K562 (cell line): ENCODE measurements around the gene ARFGEF2. TPM values are rescaled to one million over a fixed set of nuclear protein-coding genes. Genes with fewer than 3 reads are reported as not detected.

Experiments
- BRD4 ChIP-seq: fragments of 200-600 bp; sonication (generic); IDR thresholded peaks from 2 replicates; pipeline ENCODE4 v1.6.1; 2017; ENCODE audit warnings: inconsistent platforms
- BRF1 ChIP-seq: IDR thresholded peaks from 3 replicates; pipeline ENCODE4 v1.6.1; 2011; ENCODE audit warnings: borderline replicate concordance, mild to moderate bottlenecking; ENCODE audit not compliant: insufficient read length; ENCODE audit errors: extremely low read depth
- CEBPZ ChIP-seq: fragments of 150-350 bp; IDR thresholded peaks from 2 replicates; pipeline ENCODE4 v1.6.1; 2014; ENCODE audit warnings: low read depth, mild to moderate bottlenecking, low read length, borderline replicate concordance
- CHCHD3 ChIP-seq: fragments of 250-450 bp; sonication (Bioruptor Pico); IDR thresholded peaks from 2 replicates; pipeline ENCODE4 v2.1.2; 2022; ENCODE audit warnings: mild to moderate bottlenecking
- HOMEZ ChIP-seq: fragments of 250-450 bp; sonication (Bioruptor Pico); IDR thresholded peaks from 2 replicates; pipeline ENCODE4 v1.4.0; 2020; ENCODE audit warnings: mild to moderate bottlenecking, moderate library complexity
- IRF1 ChIP-seq: sonication (generic); formaldehyde crosslinking; IDR thresholded peaks from 2 replicates; pipeline ENCODE4 v1.8.0; 2022; ENCODE audit warnings: missing genetic modification reagents, mild to moderate bottlenecking, borderline replicate concordance
- PHB ChIP-seq: fragments of 250-450 bp; sonication (Bioruptor Pico); IDR thresholded peaks from 2 replicates; pipeline ENCODE4 v1.5.0; 2021
- PPARD ChIP-seq: fragments of 250-450 bp; sonication (Bioruptor Pico); IDR thresholded peaks from 2 replicates; pipeline ENCODE4 v1.8.0; 2022; ENCODE audit warnings: inconsistent platforms, mild to moderate bottlenecking, moderate library complexity
- TSC22D4 ChIP-seq: fragments of 450-650 bp; IDR thresholded peaks from 2 replicates; pipeline ENCODE4 v1.6.1; 2016; ENCODE audit warnings: missing genetic modification characterization, missing biosample characterization, control low read depth
- polyA plus RNA-seq, 8 experiments: library from polyadenylated mRNA; depleted of rRNA in 4 of 8; stranded (reverse) in 5 of 8; unstranded in 3 of 8; fragments of >200 nt; fragmentation: Nextera tagmentation in 2 of 8; fragmentation: Illumina TruSeq in 1 of 8; extraction: Ambion mirVana in 2 of 8; extraction: Trizol in 1 of 8; gene quantifications; 2 replicates each; pipeline versions ENCODE4 v1.2.1 to v1.2.3, GENCODE V29; 2011 to 2014; ENCODE audit warnings: inconsistent platforms in 1 of 8, missing spikeins in 1 of 8
- total RNA-seq, 7 experiments: library from RNA; depleted of rRNA in 6 of 7; stranded (reverse); fragments of >200 nt in 6 of 7; fragmentation: Illumina TruSeq in 2 of 7; extraction: Trizol in 2 of 7; gene quantifications; 2 replicates each; pipeline versions ENCODE4 v1.2.1 to v1.2.3, GENCODE V29; 2011 to 2021; ENCODE audit warnings: low replicate concordance in 1 of 7

Gene ARFGEF2
- total and polyA plus RNA-seq, 9 of the 15 experiments (the other 6 are each of a cell fraction or from before 2014, with no cell fraction given), result 4.2 to 18.8 (median 13.7) TPM

- no peak for TF ChIP-seq HOMEZ (CRISPR knock-in tag)
- no peak for TF ChIP-seq PHB (CRISPR knock-in tag)
- no peak for TF ChIP-seq PPARD (CRISPR knock-in tag)
- no peak for TF ChIP-seq BRF1
- TF ChIP-seq BRD4, result no peak
- TF ChIP-seq CHCHD3 (CRISPR knock-in tag), result no peak
- TF ChIP-seq CEBPZ, result no peak
- no peak for TF ChIP-seq IRF1
- no peak for TF ChIP-seq TSC22D4
Observed at GRCh38 chr20:49001741-49002140, 80.2 kb downstream of the ARFGEF2 start (continued).
